ENCODE measurements around the gene PRR12. TPM values are rescaled to one million over a fixed set of nuclear protein-coding genes. Genes with fewer than 3 reads are reported as not detected.

Gene PRR12
- total RNA-seq, 4 donors from 2014 or later: 12.2 to 54.7 (median 30.0) TPM

DNA sequence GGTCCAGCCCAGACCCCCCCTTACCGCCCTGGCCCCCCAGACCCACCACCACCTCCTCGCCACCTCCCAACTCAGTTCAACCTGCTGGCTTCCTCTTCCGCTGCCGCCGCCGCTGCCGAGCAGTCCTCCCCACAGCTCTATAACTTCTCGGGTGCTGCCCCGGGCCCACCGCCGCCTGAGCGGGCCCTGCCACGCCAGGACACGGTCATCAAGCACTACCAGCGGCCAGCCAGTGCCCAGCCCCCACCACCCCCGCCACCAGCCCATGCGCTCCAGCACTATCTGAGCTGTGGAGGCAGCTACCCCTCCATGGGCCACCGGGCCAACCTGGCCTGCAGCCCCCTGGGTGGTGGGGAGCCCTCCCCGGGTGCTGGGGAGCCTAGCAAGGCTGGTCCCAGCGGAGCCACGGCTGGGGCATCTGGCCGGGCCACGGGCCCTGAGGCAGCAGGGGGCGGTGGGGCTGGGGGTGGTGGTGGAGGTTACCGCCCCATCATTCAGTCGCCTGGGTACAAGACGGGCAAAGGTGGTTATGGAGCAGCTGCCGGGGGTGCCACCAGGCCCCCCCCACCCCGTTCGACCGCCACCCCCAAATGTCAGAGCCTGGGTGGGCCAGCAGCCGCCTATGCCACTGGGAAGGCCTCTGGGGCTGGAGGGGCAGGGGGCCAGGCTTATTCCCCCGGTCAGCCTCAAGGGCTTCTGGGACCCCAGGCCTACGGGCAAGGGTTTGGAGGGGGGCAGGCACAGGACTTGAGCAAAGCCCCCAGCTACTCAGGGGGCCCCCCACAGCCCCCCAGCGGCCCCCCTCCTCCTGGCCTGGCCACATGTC, 4.2 kb downstream of the PRR12 start:
- 86% methylated on average over 26 of the region's 35 CpGs; no CpG with 5 or more reads in 1 of the 2 donors for WGBS, 2 donors (ENCODE audit: low coverage in 1 of 2)
- TF ChIP-seq EP300 (IDR thresholded peaks at IDR 0.05; ENCODE audit: low read depth): no peak
- no peak for TF ChIP-seq POLR2A (IDR thresholded peaks at IDR 0.05)
- TF ChIP-seq, protein P1, sequence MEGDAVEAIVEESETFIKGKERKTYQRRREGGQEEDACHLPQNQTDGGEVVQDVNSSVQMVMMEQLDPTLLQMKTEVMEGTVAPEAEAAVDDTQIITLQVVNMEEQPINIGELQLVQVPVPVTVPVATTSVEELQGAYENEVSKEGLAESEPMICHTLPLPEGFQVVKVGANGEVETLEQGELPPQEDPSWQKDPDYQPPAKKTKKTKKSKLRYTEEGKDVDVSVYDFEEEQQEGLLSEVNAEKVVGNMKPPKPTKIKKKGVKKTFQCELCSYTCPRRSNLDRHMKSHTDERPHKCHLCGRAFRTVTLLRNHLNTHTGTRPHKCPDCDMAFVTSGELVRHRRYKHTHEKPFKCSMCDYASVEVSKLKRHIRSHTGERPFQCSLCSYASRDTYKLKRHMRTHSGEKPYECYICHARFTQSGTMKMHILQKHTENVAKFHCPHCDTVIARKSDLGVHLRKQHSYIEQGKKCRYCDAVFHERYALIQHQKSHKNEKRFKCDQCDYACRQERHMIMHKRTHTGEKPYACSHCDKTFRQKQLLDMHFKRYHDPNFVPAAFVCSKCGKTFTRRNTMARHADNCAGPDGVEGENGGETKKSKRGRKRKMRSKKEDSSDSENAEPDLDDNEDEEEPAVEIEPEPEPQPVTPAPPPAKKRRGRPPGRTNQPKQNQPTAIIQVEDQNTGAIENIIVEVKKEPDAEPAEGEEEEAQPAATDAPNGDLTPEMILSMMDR (IDR thresholded peaks at IDR 0.05): no peak
- TF ChIP-seq POLR2AphosphoS5 (IDR thresholded peaks at IDR 0.05): no peak
- Histone ChIP-seq H3K27ac (no peak overlapping the region), H3K4me3 (no peak overlapping the region), H3K36me3 (peaks cover 0 to 39% (median 16%) of the 10 kb centered on the region in 4 donors), H3K9me3 (no peaks in the 10 kb centered on the region), H3K4me1 (peaks cover 13 to 27% (median 20%) of the 10 kb centered on the region in 4 donors), H3K27me3 (no peaks in the 10 kb centered on the region)
- intact Hi-C loops (cut with DNase I; ENCODE audit: low total_unique reads) (loop anchor here (5.0 kb wide), 1 partner anchor 42 kb away; no protein-coding TSS in a partner anchor), in situ Hi-C loops (cut with MboI; ENCODE audit: low pct_ligation_motif_present in 1 of 4, low pct_unique_long_range_greater_than_20kb in 1 of 4, low sequenced_read_pairs in 3 of 4) (no loop called here)
- DNase-seq: no peak

DNA sequence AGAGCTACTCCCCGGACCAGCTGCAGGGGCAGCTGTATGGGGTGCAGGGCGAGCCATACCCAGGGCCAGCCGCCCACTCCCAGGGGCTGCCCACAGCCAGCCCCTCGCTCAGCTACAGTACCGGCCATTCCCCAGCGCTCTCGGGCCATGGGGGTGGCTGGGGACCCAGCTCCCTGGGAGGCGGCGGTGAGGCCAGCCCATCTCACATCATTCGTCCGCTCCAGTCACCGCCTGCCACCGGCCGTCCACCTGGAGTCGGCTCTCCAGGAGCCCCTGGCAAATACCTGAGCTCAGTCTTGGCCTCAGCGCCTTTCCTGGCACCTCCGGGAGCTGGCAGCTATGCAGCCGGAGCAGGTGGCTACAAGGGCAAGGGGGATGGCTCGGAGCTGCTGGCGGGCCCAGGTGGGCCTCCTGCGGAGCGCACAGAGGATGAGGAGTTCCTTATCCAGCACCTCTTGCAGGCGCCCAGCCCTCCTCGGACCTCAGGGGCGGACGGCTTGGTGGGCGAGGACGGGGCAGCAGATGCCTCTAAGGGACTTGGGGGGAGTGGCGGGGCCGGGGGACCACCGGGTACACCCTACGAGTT, 4.9 kb downstream of the PRR12 start:
- Histone ChIP-seq H3K4me1 (peaks cover 13 to 27% (median 20%) of the 10 kb centered on the region in 4 donors), H3K36me3 (peaks cover 0 to 40% (median 16%) of the 10 kb centered on the region in 4 donors)
- no peak for DNase-seq

DNA sequence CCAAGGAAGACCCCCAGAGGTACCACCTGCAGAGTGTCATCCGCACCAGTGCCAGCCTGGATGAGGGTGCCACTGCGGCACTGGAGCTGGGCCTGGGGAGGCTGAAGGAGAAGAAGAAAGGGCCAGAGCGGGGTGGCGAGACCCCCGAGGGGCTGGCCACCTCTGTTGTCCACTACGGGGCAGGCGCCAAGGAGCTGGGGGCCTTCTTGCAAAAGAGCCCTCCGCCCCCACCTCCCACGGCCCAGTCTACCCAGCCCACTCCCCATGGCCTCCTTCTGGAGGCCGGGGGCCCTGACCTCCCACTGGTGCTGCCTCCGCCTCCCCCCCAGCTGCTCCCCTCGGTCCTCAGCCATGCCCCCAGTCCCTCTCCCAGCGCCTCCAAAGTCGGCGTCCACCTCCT, 5.4 kb downstream of the PRR12 start:
- 92% methylated on average over 15 of the region's 15 CpGs; no CpG with 5 or more reads in 1 of the 2 donors for WGBS, 2 donors (ENCODE audit: low coverage in 1 of 2)
- no peaks in the 10 kb centered on the region for H3K27me3 ChIP-seq
- no peak for DNase-seq
- H3K9me3 ChIP-seq: no peaks in the 10 kb centered on the region
- peaks cover 0 to 44% (median 16%) of the 10 kb centered on the region in 4 donors for H3K36me3 ChIP-seq
- TF ChIP-seq POLR2AphosphoS5 (IDR thresholded peaks at IDR 0.05) (no peak), EP300 (IDR thresholded peaks at IDR 0.05; ENCODE audit: low read depth) (no peak), POLR2A (IDR thresholded peaks at IDR 0.05) (no peak)
- in situ Hi-C loops (cut with MboI; ENCODE audit: low pct_ligation_motif_present in 1 of 4, low pct_unique_long_range_greater_than_20kb in 1 of 4, low sequenced_read_pairs in 3 of 4) (no loop called here), intact Hi-C loops (cut with DNase I; ENCODE audit: low total_unique reads) (no loop called here)
- no peak overlapping the region for H3K27ac ChIP-seq
- H3K4me3 ChIP-seq: no peak overlapping the region
- peaks cover 13 to 27% (median 20%) of the 10 kb centered on the region in 4 donors for H3K4me1 ChIP-seq

More for the DNA sequence above, 4.9 kb downstream of the PRR12 start:
- H3K27me3 ChIP-seq: no peaks in the 10 kb centered on the region
- no peaks in the 10 kb centered on the region for H3K9me3 ChIP-seq
- WGBS, 2 donors (ENCODE audit: low coverage in 1 of 2): 94% methylated on average over 23 of the region's 32 CpGs; no CpG with 5 or more reads in 1 of the 2 donors
- H3K27ac ChIP-seq: no peak overlapping the region
- no peak for TF ChIP-seq POLR2A (IDR thresholded peaks at IDR 0.05)
- no peak for TF ChIP-seq EP300 (IDR thresholded peaks at IDR 0.05; ENCODE audit: low read depth)
- TF ChIP-seq, protein P1 (IDR thresholded peaks at IDR 0.05): no peak
- no peak for TF ChIP-seq POLR2AphosphoS5 (IDR thresholded peaks at IDR 0.05)
- intact Hi-C loops (cut with DNase I; ENCODE audit: low total_unique reads) (no loop called here), in situ Hi-C loops (cut with MboI; ENCODE audit: low pct_ligation_motif_present in 1 of 4, low pct_unique_long_range_greater_than_20kb in 1 of 4, low sequenced_read_pairs in 3 of 4) (no loop called here)
- H3K4me3 ChIP-seq: no peak overlapping the region

DNA sequence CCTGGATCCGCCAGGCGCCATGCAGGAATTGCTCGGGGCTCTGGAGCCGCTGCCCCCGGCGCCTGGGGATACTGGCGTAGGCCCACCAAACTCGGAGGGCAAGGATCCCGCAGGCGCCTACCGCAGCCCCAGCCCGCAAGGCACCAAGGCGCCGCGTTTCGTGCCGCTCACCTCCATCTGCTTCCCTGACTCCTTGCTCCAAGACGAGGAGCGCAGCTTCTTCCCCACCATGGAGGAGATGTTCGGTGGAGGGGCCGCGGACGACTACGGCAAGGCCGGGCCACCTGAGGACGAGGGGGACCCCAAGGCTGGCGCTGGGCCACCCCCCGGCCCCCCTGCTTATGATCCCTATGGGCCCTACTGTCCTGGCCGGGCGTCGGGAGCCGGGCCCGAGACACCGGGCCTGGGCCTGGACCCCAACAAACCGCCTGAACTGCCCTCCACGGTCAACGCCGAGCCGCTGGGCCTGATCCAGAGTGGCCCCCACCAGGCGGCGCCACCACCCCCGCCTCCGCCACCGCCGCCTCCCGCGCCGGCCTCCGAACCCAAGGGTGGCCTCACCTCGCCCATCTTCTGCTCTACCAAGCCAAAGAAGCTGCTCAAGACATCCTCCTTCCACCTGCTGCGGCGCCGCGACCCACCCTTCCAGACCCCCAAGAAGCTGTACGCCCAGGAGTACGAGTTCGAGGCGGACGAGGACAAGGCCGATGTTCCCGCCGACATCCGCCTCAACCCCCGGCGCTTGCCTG, 6.1 kb downstream of the PRR12 start:
- TF ChIP-seq POLR2A (IDR thresholded peaks at IDR 0.05): no peak
- TF ChIP-seq EP300 (IDR thresholded peaks at IDR 0.05; ENCODE audit: low read depth): no peak
- TF ChIP-seq, protein P1 (IDR thresholded peaks at IDR 0.05): no peak
- no peak for TF ChIP-seq POLR2AphosphoS5 (IDR thresholded peaks at IDR 0.05)
- intact Hi-C loops (cut with DNase I; ENCODE audit: low total_unique reads) (no loop called here), in situ Hi-C loops (cut with MboI; ENCODE audit: low pct_ligation_motif_present in 1 of 4, low pct_unique_long_range_greater_than_20kb in 1 of 4, low sequenced_read_pairs in 3 of 4) (no loop called here)
- WGBS, 2 donors (ENCODE audit: low coverage in 1 of 2): 97% methylated on average over 53 of the region's 65 CpGs; no CpG with 5 or more reads in 1 of the 2 donors
- no peaks in the 10 kb centered on the region for H3K9me3 ChIP-seq
- no peaks in the 10 kb centered on the region for H3K27me3 ChIP-seq
- no peak overlapping the region for H3K4me3 ChIP-seq
- no peak overlapping the region for H3K27ac ChIP-seq
- no peak for DNase-seq
- H3K36me3 ChIP-seq: peaks cover 0 to 44% (median 16%) of the 10 kb centered on the region in 4 donors
- peaks cover 13 to 23% (median 19%) of the 10 kb centered on the region in 4 donors for H3K4me1 ChIP-seq
